COLO829 (cell line): Measurements from ENCODE around the gene CLN5.
A peak's percentile ranks its signal among the peaks of the same experiment; 100 is the strongest.
"Not testable (repeated sequence)": the region's sequence is repeated elsewhere in the genome, so short reads cannot be mapped to it uniquely, and the experiment has no call there.

ENCODE experiments used
- DNase-seq: peaks from one replicate; pipeline ENCODE4 v3.0.0; 2012; ENCODE audit warnings: low spot score

The CLN5 gene

DNA sequence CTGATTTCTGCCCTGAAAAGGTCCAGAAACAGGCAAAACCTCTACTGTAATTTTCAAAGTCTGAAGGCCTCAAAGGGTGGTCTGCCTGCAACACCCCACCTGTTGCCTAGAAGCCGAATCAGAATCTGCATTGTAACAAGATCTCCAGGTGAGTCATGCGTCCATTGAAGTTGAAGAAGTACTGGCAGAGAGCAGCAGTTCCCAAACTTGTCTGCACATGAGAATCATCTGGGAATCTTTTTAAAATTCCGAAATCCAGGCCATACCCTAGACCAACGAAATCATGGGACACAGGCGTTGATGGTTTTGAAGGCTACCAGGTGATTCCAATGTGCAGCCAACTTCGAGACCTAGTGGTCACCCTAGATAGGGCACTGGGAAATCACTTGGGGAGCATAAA is 16.0 kb upstream of the CLN5 start:
- DNase-seq, result no peak

DNA sequence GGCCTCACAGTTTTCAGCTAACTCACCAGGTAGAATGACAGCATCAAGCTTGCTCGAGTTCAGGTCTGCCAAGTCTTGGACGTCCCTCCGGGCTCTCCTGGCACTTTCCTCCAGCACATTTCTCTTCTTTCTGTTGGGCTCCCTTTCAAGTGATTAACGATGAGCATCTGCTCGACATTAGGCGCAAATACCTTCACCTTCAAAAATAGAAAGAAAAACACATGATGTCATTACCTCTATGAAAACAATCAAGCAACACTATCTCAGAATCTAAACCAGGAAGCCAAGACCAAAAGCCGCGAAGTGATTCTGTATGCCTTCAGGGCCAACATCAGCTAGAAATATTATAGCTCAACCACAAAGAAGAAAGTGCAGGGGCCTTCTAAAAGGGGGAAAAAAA is 15.4 kb upstream of the CLN5 start:
- DNase-seq, result no peak

DNA sequence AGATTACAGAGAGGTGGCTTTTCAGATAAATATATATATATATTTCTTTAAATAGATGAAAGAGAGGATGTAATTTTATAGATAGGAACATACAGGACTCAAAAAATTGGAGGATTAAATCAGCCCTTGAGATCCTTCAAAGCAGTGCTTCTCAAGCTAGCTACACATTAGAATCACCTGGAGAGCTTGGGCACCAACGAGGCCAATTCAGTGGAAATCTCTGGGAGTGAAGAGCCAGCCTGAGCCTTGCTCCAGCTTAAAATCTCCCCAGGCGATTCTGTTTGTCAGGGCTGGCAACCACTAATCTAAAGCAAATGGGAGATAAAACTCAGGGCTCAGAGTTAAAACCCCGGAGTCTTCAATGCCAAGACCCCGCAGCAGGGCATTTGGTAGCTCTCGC is 15.0 kb upstream of the CLN5 start:
- DNase-seq, result no peak

- peak; percentile 86 for DNase-seq
Measured at GRCh38 chr13:76980075-76980718, 11.7 kb upstream of the CLN5 start.

GRCh38 chr13:76982061-76982460 is 9.8 kb upstream of the CLN5 start:
- no peak for DNase-seq

GRCh38 chr13:76983676-76984075 is 8.2 kb upstream of the CLN5 start:
- no peak for DNase-seq

GRCh38 chr13:76991432-76991795 is 467 bp upstream of the CLN5 start:
- DNase-seq, result no peak

DNA sequence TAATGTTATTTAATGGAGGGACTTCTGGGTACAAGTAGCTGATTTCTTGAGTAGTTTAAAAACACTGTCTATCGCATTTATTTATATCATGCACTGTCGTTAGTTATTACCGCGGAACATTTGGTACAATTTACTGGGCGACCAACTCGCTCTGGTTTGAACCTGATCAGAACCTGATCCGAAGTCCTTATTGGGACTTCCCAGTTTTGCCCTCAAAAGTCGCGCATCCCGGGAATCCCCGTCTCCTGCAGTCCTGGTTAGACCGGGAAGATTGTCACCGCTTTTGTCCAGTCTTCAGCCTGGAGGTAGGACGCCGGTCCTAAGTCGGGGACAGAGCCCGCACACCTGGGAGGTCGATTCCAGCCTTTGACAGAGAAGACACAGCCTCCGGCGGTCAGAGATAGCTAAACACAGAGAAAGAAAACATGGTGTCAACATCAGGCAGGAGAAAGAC is 694 bp downstream of the CLN5 start:
- DNase-seq, result no peak

- no peak for DNase-seq
Measured at GRCh38 chr13:76993021-76993420, 1.1 kb downstream of the CLN5 start.

DNA sequence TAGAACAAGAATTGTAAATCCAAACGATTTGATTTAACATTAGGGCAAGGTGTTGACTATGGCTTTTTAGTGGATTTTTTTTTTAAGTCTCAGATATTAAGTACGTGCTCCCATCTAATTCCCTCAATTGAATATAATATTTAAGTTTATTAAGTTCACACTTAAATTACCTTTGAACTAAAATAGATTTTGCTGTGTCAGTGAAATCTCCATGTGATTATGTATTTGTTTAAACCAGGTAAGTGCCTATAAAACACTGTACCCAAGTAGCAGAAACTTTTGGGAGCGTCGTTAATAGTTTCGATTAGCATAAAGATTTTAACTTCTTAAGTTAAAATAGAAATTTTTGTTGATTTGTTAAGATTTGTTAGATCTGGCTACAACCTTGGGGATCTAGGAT is 1.6 kb downstream of the CLN5 start:
- DNase-seq, result no peak

DNA sequence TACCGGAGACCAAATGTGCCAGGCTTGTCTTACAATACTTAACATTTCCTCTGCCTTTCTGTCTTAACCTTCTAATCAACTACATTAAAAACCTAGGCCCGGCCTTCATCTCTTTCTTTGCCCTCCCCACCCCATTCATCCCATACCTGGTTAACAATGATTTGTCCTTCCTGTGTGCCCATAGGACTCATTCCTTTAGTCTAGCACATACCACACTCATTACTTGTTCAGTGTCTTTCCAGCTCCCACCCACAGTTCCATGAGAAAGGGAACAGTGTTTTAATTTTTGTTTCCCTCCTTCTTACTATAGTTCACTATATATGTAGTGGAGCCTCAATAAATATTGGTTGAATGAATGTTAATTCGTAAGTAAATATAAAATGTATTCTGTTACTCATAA is 2.4 kb downstream of the CLN5 start:
- DNase-seq, result no peak

DNA sequence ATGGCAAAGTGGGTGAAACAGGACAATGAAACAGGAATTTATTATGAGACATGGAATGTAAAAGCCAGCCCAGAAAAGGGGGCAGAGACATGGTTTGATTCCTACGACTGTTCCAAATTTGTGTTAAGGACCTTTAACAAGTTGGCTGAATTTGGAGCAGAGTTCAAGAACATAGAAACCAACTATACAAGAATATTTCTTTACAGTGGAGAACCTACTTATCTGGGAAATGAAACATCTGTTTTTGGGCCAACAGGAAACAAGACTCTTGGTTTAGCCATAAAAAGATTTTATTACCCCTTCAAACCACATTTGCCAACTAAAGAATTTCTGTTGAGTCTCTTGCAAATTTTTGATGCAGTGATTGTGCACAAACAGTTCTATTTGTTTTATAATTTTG is 8.6 kb downstream of the CLN5 start:
- no peak for DNase-seq

DNA sequence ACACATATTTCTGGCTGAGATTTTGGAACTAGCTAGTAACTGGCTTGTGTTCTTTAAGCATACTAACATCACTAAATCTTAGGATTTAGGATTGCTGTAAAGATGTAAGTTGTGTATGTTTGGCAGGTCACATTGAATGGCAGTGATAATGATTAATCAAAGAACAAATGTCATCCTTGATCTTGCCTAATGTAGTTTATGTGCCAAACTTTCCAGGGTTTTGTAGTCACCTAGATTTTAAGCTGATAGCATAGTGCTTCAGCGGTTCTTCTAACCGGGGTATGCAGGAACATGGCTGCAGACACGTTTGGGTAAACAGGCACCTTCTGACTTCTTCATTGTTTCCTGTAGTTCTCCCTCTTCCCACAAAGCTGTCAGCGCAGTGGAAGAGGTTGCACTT is 9.7 kb downstream of the CLN5 start:
- no peak for DNase-seq

DNA sequence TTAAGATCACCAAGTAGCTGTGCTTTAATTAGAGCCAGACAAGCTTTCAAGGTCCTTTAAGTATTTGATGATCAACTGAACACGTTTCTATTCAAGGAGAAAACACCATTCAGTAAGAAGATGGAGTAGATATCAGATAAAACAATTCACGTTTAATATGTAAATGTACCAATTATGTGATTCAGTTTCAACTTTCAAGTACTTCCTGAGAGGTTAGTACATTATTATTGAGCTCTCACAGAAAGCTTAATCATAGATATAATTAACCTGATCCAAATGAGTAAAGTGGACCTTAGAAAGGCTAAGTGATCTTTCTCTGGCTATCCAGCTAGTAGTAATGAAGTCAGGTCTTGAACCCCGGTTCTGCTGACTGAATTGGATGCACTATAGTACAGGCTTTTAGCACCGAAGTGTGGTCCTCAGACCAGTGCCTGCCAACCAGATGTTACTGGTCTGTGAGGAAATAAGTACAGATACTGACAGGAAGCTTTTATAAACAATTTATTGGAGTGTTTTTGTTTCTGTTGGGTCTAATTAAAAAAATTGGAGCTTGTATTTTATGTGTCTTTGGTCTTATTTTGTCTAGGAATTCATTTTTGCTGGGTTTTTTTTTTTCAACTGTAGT is 10.2 kb downstream of the CLN5 start:
- DNase-seq, result no peak

DNA sequence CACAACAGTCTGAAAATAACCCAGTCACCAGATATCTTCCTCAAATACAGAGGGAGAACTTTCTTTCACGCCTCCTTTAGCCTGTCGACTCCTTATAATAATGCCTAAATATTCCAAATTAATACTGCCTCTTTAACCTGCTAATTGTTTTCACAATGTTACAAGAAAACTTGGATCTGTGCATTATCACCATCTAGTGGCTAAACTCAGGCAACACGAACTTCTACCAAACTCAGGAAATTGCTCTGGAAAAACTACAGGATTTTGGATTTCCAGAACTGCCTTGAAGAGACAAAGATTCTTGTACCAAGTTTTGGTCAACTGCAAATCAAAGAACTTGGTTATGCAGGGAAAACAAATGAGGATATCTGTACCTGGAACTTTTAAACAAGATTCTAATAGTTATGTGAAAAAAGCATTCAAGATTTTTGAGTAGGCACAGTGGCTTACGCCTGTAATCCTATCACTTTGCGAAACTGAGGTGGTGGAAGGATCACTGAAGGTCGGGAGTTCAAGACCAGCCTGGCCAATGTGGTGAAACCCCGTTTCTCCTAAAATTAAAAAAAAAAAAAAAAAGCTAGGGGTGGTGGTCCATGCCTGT is 10.8 kb downstream of the CLN5 start:
- DNase-seq, result peak; percentile 54

- DNase-seq, result not testable (repeated sequence)
Measured at GRCh38 chr13:77008337-77008736, 16.5 kb downstream of the CLN5 start.

- DNase-seq, result no peak
Measured at GRCh38 chr13:77009011-77009410, 17.1 kb downstream of the CLN5 start.

DNA sequence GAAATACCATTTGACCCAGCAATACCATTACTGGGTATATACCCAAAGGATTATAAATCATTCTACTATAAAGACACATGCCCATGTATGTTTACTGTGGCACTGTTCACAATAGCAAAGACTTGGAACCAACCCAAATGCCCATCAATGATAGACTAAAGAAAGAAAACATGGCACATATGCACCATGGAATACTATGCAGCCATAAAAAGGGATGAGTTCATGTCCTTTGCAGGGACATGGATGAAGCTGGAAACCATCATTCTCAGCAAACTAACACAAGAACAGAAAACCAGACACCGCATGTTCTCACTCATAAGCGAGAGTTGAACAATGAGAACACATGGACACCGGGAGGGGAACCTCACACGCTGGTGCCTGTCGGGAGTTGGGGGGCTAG is 17.8 kb downstream of the CLN5 start:
- not testable (repeated sequence) for DNase-seq

DNA sequence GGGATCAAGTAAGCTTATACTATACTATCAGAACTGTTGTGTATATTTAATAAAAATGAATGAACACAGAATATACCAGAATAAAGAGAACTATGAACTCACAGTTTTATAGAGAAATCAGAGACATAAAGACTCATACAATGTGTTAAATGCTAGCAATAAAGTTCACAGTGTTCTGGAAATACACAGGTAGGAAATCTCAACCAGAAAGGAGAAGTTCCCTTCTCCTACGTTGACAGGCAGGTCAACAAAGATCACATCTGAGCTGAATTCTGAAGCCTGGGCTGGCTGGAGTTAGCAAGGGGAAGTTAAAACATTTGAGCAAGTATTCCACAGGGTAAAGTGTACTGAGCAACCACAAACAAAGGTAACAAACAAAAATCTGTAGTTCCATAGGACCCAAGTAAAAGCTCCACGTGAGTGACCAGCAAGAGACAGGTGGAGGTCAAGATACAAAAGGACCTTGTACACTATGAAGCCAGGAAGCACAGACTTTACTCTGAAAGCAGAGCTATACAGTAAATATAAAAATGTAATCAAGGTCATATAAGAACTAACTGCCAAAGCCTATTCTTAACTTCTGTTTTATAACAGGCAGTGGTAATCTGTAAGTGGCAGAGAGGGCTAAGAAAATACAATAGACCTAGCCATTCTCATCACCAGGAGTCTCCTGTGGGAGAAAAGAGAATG is 22.1 kb downstream of the CLN5 start:
- DNase-seq, result no peak

GRCh38 chr13:77014906-77015685 is 23.2 kb downstream of the CLN5 start:
- DNase-seq, result no peak

DNA sequence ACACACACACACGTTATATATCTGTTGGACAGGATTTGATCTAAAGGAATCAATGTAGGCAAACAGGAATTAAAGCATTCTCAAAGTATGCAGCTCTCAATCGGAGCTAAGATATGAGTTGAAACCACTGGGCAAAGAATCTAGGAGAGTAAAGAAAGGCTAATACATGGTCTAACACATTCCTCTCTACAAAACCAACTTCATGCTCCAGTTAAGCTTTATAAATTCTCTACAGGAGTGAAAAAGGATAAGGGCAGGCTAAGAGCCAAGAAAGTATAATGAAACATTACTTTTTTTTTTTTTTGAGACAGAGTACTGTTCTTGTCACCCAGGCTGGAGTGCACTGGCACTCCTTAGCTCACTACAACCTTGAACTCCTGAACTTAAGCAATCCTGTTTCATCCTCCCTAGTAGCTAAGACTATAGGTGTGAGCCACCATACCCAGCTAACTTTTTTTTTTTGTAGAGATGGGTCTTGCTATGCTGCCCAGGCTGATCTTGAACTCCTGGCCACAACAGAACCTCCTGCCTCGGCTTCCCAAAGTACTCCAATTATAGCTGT is 24.5 kb downstream of the CLN5 start:
- no peak for DNase-seq
